Measurements from ENCODE around the gene RAVER2. TPM values are rescaled to one million over a fixed set of nuclear protein-coding genes. Genes with fewer than 3 reads are reported as not detected.

Gene RAVER2
- total and polyA plus RNA-seq, 10 of the 15 experiments (the other 5 are each of a cell fraction or from before 2014, with no cell fraction given), result 0.09 to 0.59 (median 0.41) TPM; not detected in 2

- TF ChIP-seq ELK1 (IDR thresholded peaks at IDR 0.05; ENCODE audit: low read depth, low read length), result no peak
Measured at GRCh38 chr1:64750875-64751274, 6.0 kb downstream of the RAVER2 start (continued).

- in situ Hi-C loops (cut with MboI), result no loop called here
- ChIA-PET RAD21 (ENCODE audit: unreplicated experiment) (no interaction called here), POLR2A (no interaction called here), SMC1A (ENCODE audit: uncharacterized antibody, unreplicated experiment) (no interaction called here), CTCF (no interaction called here)
- TF ChIP-seq TAF1 (IDR thresholded peaks at IDR 0.05; ENCODE audit: borderline replicate concordance, low read depth, low read length) (no peak), CBX3 (IDR thresholded peaks at IDR 0.05; ENCODE audit: borderline replicate concordance, low read depth) (no peak)
- Histone ChIP-seq H3K9ac (ENCODE audit: control insufficient read depth, insufficient read depth, low read length) (no peak overlapping the region), H4K20me1 (ENCODE audit: control insufficient read depth, insufficient read depth) (no peaks in the 10 kb centered on the region), H3K9me3 (replicated peaks; ENCODE audit: control insufficient read depth, insufficient read depth, low read length) (no peaks in the 10 kb centered on the region), H3K36me3 (ENCODE audit: control insufficient read depth in 2 of 2, insufficient read depth in 2 of 2, low read length in 1 of 2) (no peaks in the 10 kb centered on the region), H3K4me2 (ENCODE audit: control insufficient read depth, insufficient read depth) (no peak overlapping the region), H3K4me1 (ENCODE audit: control insufficient read depth, insufficient read depth, low read length) (no peaks in the 10 kb centered on the region), H3K27me3 (replicated peaks in 1 of 2; ENCODE audit: control insufficient read depth in 2 of 2, insufficient read depth in 2 of 2, low read length in 1 of 2) (no peaks in the 10 kb centered on the region), H3K4me3 (no peak overlapping the region), H2AFZ (ENCODE audit: control insufficient read depth, low read depth, low read length) (no peak overlapping the region), H3K27ac (ENCODE audit: control insufficient read depth, insufficient read depth) (no peak overlapping the region), H3K79me2 (ENCODE audit: control insufficient read depth, insufficient read depth, low read length) (no peaks in the 10 kb centered on the region)
- 45% methylated on average over 3 of the region's 3 CpGs for WGBS (ENCODE audit: insufficient coverage, insufficient replicate concordance, low lambda C conversion rate, missing lambda C conversion rate)
- no TSS peak for BruUV-seq (replicated peaks)
- no peak for FAIRE-seq
- intact Hi-C loops (cut with micrococcal nuclease; ENCODE audit: unreplicated experiment), result no loop called here
- DNase-seq (ENCODE audit: low read depth, low spot score), result no peak
- ATAC-seq, result no peak
Measured at GRCh38 chr1:64754173-64754572, 9.3 kb downstream of the RAVER2 start.

- no peaks in the 10 kb centered on the region for H3K36me3 ChIP-seq (ENCODE audit: control insufficient read depth in 2 of 2, insufficient read depth in 2 of 2, low read length in 1 of 2)
- no peak overlapping the region for H3K4me3 ChIP-seq
- 0% methylated on average over 2 of the region's 2 CpGs for WGBS (ENCODE audit: insufficient coverage, insufficient replicate concordance, low lambda C conversion rate, missing lambda C conversion rate)
- ATAC-seq (no peak), DNase-seq (ENCODE audit: low read depth, low spot score) (no peak), FAIRE-seq (no peak)
- intact Hi-C loops (cut with micrococcal nuclease; ENCODE audit: unreplicated experiment) (no loop called here), in situ Hi-C loops (cut with MboI) (no loop called here)
- POLR2A ChIA-PET, result no interaction called here
- H3K27ac ChIP-seq (ENCODE audit: control insufficient read depth, insufficient read depth), result no peak overlapping the region
- no peak overlapping the region for H3K4me2 ChIP-seq (ENCODE audit: control insufficient read depth, insufficient read depth)
- H2AFZ ChIP-seq (ENCODE audit: control insufficient read depth, low read depth, low read length), result no peak overlapping the region
- TF ChIP-seq WRNIP1 (IDR thresholded peaks at IDR 0.05; ENCODE audit: borderline replicate concordance, low read depth, low read length) (no peak), EED (IDR thresholded peaks at IDR 0.05; ENCODE audit: low read depth) (no peak), SUZ12 (IDR thresholded peaks at IDR 0.05; ENCODE audit: unreplicated experiment) (no peak)
- no peaks in the 10 kb centered on the region for H4K20me1 ChIP-seq (ENCODE audit: control insufficient read depth, insufficient read depth)
- no peaks in the 10 kb centered on the region for H3K27me3 ChIP-seq (replicated peaks in 1 of 2; ENCODE audit: control insufficient read depth in 2 of 2, insufficient read depth in 2 of 2, low read length in 1 of 2)
- H3K4me1 ChIP-seq (ENCODE audit: control insufficient read depth, insufficient read depth, low read length), result no peaks in the 10 kb centered on the region
- no peak overlapping the region for H3K9ac ChIP-seq (ENCODE audit: control insufficient read depth, insufficient read depth, low read length)
- SMC1A ChIA-PET (ENCODE audit: uncharacterized antibody, unreplicated experiment), result no interaction called here
- H3K9me3 ChIP-seq (replicated peaks; ENCODE audit: control insufficient read depth, insufficient read depth, low read length), result no peaks in the 10 kb centered on the region
- no peaks in the 10 kb centered on the region for H3K79me2 ChIP-seq (ENCODE audit: control insufficient read depth, insufficient read depth, low read length)
- no TSS peak for BruUV-seq (replicated peaks)
- RAD21 ChIA-PET (ENCODE audit: unreplicated experiment), result no interaction called here
- CTCF ChIA-PET, result no interaction called here
Measured at GRCh38 chr1:64755361-64755760, 10.5 kb downstream of the RAVER2 start.

Measured in GM12878 (cell line).